Fibroblast of lung (primary cell): ENCODE data around the gene OR10G6.

Experiments
- EZH2 ChIP-seq: IDR thresholded peaks from 2 replicates; pipeline ENCODE4 v1.5.1; 2012; ENCODE audit warnings: low read length, control low read depth, mild to moderate bottlenecking; ENCODE audit errors: missing control alignments
- TF ChIP-seq, protein P1 (sequence below), 2 donors: IDR thresholded peaks in 1 of 2; conservative IDR thresholded peaks in 1 of 2; 1 replicate in 1 of 2; 2 replicates in 1 of 2; pipeline ENCODE4 v1.5.1; 2011 to 2012; ENCODE audit warnings: low read length in 2 of 2, control low read depth in 1 of 2, inconsistent platforms in 1 of 2, low read depth in 1 of 2, mild to moderate bottlenecking in 1 of 2

DNA sequence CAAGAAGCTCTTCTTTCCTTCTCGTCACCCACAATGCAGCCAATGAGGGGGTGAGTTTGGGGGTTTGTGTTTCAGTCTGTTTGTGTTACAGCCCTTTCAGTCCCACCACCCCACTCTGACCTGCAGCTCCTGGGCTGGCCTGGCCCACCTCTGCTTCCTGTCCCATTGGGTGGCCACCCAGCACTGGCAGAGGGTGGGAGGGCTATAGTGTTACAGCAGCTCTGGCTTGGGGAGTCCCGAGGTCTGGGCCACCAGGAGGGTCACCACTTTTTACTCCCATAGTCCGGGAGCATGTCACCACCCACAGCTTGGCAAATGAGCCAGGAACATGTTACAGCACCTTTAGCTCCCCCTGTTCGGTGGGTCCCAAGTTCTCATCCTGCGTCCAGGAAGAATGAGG is 15.7 kb downstream of the OR10G6 start:
- TF ChIP-seq, protein P1, sequence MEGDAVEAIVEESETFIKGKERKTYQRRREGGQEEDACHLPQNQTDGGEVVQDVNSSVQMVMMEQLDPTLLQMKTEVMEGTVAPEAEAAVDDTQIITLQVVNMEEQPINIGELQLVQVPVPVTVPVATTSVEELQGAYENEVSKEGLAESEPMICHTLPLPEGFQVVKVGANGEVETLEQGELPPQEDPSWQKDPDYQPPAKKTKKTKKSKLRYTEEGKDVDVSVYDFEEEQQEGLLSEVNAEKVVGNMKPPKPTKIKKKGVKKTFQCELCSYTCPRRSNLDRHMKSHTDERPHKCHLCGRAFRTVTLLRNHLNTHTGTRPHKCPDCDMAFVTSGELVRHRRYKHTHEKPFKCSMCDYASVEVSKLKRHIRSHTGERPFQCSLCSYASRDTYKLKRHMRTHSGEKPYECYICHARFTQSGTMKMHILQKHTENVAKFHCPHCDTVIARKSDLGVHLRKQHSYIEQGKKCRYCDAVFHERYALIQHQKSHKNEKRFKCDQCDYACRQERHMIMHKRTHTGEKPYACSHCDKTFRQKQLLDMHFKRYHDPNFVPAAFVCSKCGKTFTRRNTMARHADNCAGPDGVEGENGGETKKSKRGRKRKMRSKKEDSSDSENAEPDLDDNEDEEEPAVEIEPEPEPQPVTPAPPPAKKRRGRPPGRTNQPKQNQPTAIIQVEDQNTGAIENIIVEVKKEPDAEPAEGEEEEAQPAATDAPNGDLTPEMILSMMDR (conservative IDR thresholded peaks at IDR 0.05 in 1 of 2, IDR thresholded peaks at IDR 0.05 in 1 of 2; ENCODE audit: low read depth in 1 of 2, low read length in 2 of 2): no peak
- no peak for TF ChIP-seq EZH2
